NT2/D1 (cell line): ENCODE results near the gene HBG2.
"Not testable (repeated sequence)": the region's sequence is repeated elsewhere in the genome, so short reads cannot be mapped to it uniquely, and the experiment has no call there.

Experiments
- SUZ12 ChIP-seq: IDR thresholded peaks from 2 replicates; pipeline ENCODE4 v1.6.1; 2011; ENCODE audit not compliant: insufficient read length, insufficient read depth; ENCODE audit errors: extremely low read depth
- ZNF274 ChIP-seq: IDR thresholded peaks from 2 replicates; pipeline ENCODE4 v1.6.1; 2011; ENCODE audit warnings: mild to moderate bottlenecking, low read depth, low read length

- TF ChIP-seq ZNF274, SUZ12: not testable (repeated sequence)
Observed at GRCh38 chr11:5294342-5294995, 39.9 kb upstream of the HBG2 start.
